Type B pancreatic cell (in vitro differentiated cells): ENCODE data around the gene FREY1. TPM values are rescaled to one million over a fixed set of nuclear protein-coding genes. Genes with fewer than 3 reads are reported as not detected.

Experiments
- DNase-seq: peaks from one replicate; pipeline ENCODE4 v3.0.0; 2021; ENCODE audit warnings: mixed read lengths; ENCODE audit not compliant: unreplicated experiment; ENCODE audit errors: extremely low spot score
- H3K27ac Mint-ChIP-seq: 2 replicates; pipeline ENCODE4 v1.8.0; 2021; ENCODE audit warnings: mild to moderate bottlenecking, mixed read lengths
- H3K27me3 Mint-ChIP-seq: 2 replicates; pipeline ENCODE4 v1.8.0; 2021; ENCODE audit warnings: mixed read lengths
- H3K36me3 Mint-ChIP-seq: 2 replicates; pipeline ENCODE4 v1.8.0; 2021; ENCODE audit warnings: mixed read lengths
- H3K4me1 Mint-ChIP-seq: one replicate; pipeline ENCODE4 v1.8.0; 2021; ENCODE audit warnings: mixed read lengths; ENCODE audit not compliant: unreplicated experiment
- H3K4me3 Mint-ChIP-seq: 2 replicates; pipeline ENCODE4 v1.8.0; 2021; ENCODE audit warnings: mild to moderate bottlenecking, mixed read lengths
- H3K9me3 Mint-ChIP-seq: 2 replicates; pipeline ENCODE4 v1.8.0; 2021; ENCODE audit warnings: mixed read lengths
- total RNA-seq: library from RNA; stranded (reverse); gene quantifications from 2 replicates; pipeline ENCODE4 v1.2.1, GENCODE V29; 2021; ENCODE audit warnings: low replicate concordance
- TF ChIP-seq, protein P1 (sequence below): fragments of 200-600 bp; sonication (generic); conservative IDR thresholded peaks from 2 replicates; pipeline ENCODE4 v1.5.0; 2021; ENCODE audit warnings: antibody characterized with exemption, mild to moderate bottlenecking

Gene FREY1
- total RNA-seq, 1 donor from 2014 or later, result 1.4 TPM

DNA sequence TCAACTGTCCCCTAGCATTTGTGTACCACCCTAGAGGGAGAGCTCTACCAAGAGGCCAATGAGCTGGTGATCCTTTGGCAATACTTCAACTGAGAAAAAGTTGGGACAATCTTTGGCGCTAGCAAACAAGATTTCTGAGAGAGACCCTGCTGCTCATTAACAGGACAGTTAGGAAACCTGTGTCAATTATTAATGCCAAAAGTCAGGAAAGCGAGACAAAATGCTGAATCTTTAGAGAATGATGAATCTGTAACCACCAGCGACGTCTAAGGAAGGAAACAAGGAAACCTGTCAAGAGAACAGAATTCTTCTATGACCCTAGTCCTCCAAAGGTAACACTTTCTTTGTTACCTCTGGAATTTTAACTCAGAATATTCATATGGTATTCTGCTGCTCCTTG, 35.3 kb upstream of the FREY1 start:
- no peak for DNase-seq
- no peaks in the 10 kb centered on the region for H3K27me3 Mint-ChIP-seq
- no peaks in the 10 kb centered on the region for H3K4me1 Mint-ChIP-seq
- peaks cover 14% of the 10 kb centered on the region for H3K36me3 Mint-ChIP-seq
- no peaks in the 10 kb centered on the region for H3K9me3 Mint-ChIP-seq
- TF ChIP-seq, protein P1, sequence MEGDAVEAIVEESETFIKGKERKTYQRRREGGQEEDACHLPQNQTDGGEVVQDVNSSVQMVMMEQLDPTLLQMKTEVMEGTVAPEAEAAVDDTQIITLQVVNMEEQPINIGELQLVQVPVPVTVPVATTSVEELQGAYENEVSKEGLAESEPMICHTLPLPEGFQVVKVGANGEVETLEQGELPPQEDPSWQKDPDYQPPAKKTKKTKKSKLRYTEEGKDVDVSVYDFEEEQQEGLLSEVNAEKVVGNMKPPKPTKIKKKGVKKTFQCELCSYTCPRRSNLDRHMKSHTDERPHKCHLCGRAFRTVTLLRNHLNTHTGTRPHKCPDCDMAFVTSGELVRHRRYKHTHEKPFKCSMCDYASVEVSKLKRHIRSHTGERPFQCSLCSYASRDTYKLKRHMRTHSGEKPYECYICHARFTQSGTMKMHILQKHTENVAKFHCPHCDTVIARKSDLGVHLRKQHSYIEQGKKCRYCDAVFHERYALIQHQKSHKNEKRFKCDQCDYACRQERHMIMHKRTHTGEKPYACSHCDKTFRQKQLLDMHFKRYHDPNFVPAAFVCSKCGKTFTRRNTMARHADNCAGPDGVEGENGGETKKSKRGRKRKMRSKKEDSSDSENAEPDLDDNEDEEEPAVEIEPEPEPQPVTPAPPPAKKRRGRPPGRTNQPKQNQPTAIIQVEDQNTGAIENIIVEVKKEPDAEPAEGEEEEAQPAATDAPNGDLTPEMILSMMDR, result no peak
- no peak overlapping the region for H3K4me3 Mint-ChIP-seq
- no peak overlapping the region for H3K27ac Mint-ChIP-seq

DNA sequence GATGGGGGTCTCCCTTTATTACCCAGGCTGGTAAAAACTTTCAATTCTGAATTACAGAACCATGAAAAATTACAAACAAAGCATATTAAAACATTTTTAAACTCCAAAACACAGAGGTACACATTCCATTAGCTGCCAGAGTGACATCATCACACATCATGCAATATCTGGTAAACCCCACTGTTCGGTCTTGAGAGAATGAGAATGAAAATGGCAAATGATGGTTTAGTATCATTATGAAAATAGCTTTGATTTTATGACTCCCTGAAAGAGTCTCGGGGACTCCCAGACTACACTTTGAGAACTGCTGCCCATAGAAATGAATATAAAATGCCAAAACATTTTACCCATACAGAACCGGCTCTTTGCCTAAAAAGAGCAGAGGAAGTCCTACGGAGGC, 34.2 kb upstream of the FREY1 start:
- no peak for DNase-seq
- no peaks in the 10 kb centered on the region for H3K27me3 Mint-ChIP-seq

DNA sequence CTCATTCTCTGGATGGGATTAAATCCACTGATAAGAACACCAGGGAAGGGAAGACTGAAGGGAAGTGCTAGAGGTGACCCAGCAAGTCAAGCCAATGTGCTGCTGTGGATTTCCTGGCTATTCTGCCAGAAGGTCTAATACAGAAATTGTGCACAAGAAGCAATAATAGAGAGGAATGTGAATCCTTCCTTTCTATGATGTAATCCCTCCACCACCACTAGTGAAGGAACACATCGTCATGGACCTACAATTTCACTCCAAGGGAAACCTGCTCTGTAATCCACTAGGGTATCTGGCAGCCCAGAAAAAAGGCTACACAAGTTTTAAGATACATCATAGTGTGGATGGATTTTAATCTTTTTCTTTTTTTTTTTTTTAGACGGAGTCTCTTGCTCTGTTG, 32.8 kb upstream of the FREY1 start:
- Mint-ChIP-seq H3K4me1 (no peaks in the 10 kb centered on the region), H3K4me3 (no peak overlapping the region), H3K9me3 (no peaks in the 10 kb centered on the region), H3K36me3 (peaks cover 11% of the 10 kb centered on the region), H3K27ac (no peak overlapping the region), H3K27me3 (no peaks in the 10 kb centered on the region)
- TF ChIP-seq, protein P1, result no peak
- DNase-seq, result no peak

More for the DNA sequence above, 34.2 kb upstream of the FREY1 start:
- Mint-ChIP-seq H3K9me3 (no peaks in the 10 kb centered on the region), H3K36me3 (peaks cover 19% of the 10 kb centered on the region), H3K27ac (no peak overlapping the region), H3K4me3 (no peak overlapping the region), H3K4me1 (no peaks in the 10 kb centered on the region)
- TF ChIP-seq, protein P1, result no peak

DNA sequence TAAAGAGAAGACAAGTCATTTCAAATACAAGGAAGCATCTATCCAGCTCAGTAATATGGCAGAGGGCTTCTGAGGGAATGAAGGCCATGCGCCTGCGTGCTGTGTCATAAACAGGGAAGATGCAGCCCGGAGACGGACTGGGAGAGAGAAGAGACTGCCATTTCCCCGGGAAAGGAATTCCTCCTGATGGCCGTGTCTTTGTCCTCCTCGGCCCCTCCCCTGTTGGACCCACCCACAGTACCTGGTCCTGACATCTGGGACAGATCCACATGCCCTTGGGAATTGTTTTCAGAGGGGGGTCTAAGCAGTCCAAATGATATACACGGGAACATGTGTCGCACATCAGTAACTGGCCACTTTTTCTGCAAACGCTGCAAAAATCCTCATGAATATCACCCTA, 30.8 kb upstream of the FREY1 start:
- H3K27ac Mint-ChIP-seq, result no peak overlapping the region
- no peak for DNase-seq
- TF ChIP-seq, protein P1, result no peak
- H3K4me1 Mint-ChIP-seq, result no peaks in the 10 kb centered on the region
- no peaks in the 10 kb centered on the region for H3K27me3 Mint-ChIP-seq
- H3K4me3 Mint-ChIP-seq, result no peak overlapping the region
- peaks cover 11% of the 10 kb centered on the region for H3K36me3 Mint-ChIP-seq
- no peaks in the 10 kb centered on the region for H3K9me3 Mint-ChIP-seq

DNA sequence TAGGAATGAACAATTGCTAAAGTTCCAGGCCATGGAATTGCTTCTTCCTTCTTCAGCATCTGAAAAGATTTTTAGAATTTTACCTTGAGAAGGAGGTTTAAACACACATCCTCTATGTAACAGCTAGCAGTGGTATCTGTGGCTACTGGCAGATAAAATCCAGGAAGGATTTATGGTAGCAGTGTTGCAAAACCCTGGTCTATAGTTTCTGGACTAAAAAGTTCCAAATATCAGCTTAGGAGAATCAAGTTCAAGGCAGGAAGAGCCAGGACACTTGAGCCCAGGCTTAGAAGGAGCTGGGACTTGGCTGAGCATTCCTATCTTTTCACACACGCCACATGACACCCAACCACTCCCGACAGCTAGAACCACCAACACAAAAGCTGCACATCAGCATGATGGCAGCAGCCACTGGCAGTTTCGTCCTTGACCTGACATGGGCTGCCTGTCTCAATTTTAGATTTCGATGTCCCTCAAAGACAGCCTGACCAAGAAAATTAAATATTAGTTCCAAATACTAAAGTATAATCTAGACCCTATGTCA, 29.5 kb upstream of the FREY1 start:
- no peak overlapping the region for H3K27ac Mint-ChIP-seq
- H3K27me3 Mint-ChIP-seq, result no peaks in the 10 kb centered on the region

More for the DNA sequence above, 29.5 kb upstream of the FREY1 start:
- Mint-ChIP-seq H3K4me3 (no peak overlapping the region), H3K9me3 (no peaks in the 10 kb centered on the region), H3K4me1 (no peaks in the 10 kb centered on the region), H3K36me3 (peaks cover 8% of the 10 kb centered on the region)
- DNase-seq, result no peak
- TF ChIP-seq, protein P1, result no peak
